GM20431 (cell line): ENCODE data around the gene SYNE3.

Experiments
- in situ Hi-C: fragments of 300-500 bp; cut with MseI, MboI; formaldehyde crosslinking; loops from one replicate; pipeline ENCODE4 v1.15.0; 2020; ENCODE audit warnings: low sequenced_read_pairs; ENCODE audit not compliant: unreplicated experiment

SYNE3 gene

DNA sequence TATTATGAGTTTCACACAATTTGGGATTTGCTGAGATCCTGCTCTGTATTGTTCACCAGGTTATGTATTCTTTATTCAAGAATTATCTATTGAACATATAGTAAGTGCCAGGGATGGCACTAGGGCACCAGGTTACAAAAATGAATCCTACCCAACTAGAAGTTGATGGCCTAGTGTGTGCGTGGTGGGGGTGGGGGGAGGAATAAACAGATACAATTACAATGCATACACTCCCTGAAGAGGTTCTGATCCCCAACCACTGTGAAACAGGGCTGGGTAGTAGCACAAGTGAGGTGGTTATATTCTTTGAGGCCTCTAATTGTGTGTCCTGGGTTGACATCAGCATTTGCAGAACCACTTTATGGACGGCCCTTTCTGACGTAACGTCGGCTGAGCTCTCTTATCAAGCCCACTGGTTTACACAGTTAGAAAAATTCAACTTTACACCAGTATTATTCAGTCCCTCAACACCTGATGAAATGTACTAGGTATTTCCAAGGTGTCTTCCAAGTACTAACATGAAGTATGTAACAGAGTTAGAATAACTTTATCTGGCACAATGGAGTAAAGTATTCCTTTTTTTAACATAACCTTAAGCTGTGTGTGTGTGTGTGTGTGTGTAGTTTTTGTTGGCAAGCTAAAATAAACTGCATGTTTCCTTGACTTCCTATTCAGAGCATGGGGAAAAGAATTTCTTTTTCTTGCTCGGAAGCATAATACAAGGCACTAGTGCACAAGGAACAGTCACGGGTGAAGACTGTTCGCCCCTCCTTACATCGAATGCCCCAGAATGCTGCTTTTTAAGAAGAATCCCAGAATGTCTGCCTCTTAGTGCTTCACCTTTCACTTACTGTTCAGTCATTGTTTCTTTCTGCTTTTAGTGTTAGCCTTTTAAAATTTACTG, 10.3 kb upstream of the SYNE3 start:
- in situ Hi-C loops, result loop anchor here (10.0 kb wide), 1 partner anchor 92 kb away; no protein-coding TSS in a partner anchor

DNA sequence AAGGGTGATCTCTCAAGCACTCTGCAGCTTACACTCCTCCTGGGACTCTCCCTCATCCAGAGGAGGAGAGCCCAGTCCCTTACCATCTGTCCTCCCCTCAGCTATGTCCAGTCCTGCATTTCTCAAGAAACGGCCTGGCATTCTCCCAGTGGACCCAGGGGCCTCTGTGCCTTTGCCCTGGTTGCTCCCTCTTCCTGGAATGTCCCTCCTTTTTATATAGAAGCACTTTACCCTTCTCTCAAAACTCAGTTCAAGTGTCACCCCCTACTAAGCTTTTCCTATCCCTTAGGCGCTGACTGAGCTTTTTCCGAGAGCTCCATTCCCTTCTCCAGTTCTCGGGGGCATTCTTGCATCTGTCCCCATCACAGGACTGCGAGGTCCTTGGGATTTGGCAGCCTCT, 9.5 kb upstream of the SYNE3 start:
- in situ Hi-C loops, result loop anchor here (10.0 kb wide), 1 partner anchor 91 kb away; no protein-coding TSS in a partner anchor

DNA sequence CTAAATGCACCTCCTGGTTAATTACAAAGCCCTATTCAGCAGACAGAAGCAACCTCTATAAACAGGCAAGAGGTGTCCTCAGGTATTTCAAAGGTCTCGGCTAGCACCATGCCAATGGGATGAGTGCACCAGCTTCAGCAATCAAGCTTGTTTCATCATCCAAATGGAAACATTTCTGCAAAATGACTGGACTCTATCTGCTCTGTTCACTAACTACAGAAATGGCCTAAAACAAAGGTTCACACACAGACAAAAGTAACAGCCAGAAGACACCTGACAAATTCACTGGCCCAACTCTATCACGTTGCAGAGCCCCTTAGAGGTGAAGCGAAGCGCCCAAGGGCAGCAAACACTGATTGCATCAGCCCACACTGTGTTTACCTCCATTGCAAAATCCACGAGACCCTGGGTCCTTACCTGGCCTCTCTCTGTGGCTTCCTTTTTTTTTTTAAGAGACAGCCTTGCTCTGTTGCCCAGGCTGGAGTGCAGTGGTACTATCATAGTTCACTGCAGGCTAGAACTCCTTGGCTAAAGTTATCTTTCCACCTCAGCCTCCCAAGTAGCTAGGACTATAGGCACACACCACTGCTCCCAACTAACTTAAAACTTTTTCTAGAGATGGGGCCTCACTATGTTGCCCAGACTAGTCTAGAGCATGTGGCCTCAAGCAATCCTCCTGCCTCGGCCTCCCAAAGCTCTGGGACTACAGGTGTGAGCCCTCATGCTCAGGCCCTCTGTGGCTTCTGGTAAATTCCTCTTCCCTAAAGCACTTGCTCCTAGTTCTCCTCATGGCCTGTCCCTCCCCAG, 8.5 kb upstream of the SYNE3 start:
- in situ Hi-C loops, result loop anchor here (10.0 kb wide), 1 partner anchor 90 kb away; no protein-coding TSS in a partner anchor

DNA sequence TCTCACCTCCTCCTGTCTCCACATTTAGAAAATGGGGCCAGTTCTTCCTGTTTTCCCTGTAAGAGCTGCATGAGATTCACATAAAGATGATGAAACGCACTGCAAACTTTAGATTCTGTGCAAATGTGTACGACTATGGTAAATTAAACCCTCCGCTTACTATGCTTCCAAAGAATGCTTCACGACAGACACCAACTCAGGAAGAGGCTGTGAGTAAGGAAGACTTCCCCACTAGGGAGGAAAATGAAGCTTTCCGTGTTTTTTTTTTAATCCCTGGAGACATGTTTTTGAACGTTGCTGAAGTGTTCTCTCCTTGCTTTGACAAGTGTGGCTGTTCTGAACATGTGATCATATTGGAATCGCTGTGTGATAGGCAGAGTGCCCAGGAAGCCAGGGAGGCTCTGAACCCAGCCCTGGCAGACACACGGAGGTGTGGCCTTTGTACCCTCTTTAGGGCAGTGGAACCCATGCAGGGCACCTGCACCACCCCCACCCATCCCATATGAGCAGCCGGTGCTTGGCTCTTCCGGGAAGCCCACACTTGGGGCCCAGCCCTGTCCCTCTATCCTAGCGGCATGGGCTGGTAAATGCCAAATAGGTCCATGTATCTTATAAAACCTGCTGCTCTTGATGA, 7.5 kb upstream of the SYNE3 start:
- in situ Hi-C loops, result loop anchor here (10.0 kb wide), 1 partner anchor 89 kb away; no protein-coding TSS in a partner anchor

DNA sequence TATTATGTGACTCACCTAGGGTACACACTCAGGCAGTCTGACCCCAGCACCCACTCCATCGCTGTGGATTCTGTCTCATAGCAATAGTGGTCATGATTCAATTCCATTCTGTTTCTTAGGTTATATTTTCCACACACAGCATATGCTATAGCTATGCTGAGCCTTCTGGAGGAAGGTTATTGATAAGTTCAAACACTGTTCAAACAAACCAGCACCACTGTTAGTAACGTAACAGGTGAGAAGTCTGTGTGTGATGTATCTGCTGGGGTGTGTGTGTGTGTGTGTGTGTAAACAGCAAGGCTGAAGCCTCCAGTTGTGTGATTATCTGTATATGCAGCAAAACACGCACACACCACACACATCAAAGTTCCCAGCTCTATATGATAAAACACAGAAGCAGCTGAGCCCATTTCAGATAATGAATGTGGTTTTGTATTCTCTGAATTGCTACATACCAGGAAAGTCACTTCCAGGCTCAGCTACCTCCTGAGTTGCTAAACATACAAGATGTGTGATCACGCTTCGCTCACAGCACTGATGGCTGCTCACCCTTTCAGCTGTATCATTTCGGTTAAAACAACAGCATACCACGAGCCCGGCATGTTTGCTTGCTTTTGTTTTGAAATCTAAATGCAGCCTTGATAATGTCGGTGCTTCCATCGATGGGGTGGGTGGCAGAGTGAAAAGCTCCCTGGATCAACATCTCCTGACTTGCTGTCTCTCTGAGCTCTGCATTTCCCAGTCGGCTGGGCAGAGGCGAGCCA, 6.8 kb upstream of the SYNE3 start:
- in situ Hi-C loops, result loop anchor here (10.0 kb wide), 1 partner anchor 88 kb away; no protein-coding TSS in a partner anchor

DNA sequence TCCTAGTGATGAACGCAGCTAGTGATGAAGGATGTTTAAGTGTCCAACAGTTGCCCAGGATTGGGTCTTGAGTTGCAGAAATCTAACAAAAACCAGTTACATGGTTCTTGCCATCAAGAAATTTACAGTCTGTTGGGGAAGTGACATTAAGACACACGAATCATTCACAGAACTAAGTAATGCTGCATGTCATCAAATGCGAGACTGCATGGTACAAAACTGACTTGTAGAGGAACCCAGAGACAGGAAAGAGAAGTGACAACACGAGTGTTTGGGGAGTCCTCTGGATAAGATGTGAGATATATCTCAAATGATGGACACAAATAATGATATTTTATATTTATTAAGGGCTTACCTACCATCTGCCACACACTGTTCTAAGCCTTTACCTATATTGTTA, 6.1 kb upstream of the SYNE3 start:
- in situ Hi-C loops, result loop anchor here (10.0 kb wide), 1 partner anchor 88 kb away; no protein-coding TSS in a partner anchor

DNA sequence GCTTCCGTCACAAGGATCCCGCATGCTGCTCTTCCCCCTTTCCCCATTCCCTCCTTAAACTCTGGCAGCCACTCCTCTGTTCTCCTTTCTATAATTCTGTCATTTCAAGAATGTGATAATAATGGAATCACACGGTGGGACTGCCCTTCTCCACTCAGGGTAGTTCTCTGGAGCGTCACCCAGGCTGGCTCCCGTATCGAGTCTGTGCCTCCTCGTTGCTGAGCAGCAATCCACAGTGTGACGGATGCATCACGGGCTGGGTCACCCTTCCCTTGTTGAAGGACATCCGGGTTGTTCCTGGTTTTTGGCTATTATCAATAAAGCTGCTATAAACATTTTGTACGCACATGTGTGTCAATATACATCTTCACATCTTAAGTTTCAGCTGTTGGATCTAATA, 5.7 kb upstream of the SYNE3 start:
- in situ Hi-C loops, result loop anchor here (10.0 kb wide), 1 partner anchor 87 kb away; no protein-coding TSS in a partner anchor

DNA sequence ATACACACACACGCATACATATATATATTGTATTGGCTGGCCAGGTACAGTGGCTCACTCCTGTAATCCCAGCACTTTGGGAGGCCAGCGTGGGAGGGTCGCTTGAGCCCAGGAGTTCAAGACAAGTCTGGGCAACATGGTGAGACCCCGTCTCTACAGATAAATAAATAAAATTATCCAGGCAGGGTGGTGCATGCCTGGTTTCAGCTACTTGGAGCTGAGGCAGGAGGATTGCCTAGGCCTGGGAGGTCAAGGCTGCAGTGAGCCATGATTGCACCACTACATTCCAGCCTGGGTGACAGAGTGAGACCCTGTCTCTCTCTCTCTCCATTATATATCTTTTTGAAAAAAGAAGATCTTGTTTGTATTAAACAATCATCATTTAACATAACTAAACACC, 4.6 kb upstream of the SYNE3 start:
- in situ Hi-C loops, result loop anchor here (10.0 kb wide), 1 partner anchor 86 kb away; no protein-coding TSS in a partner anchor

DNA sequence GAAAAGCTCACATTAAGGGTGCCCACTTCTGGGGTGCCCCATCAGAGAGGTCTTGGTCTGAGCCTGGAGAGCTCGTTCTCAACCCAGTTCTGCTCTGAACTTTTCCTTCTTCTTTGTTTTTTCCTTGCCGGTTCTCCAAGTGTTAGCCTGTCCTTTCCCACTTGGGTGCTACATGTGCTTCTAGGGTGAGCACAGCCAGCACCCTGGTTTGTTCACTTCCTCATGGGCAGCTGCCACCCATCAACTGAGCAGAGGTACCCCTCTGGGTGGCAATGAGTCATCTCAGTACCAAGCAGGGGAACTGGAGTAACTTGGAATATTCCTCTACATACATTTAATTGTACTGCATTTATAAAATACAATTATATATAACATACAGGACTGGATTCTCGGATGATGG, 3.9 kb upstream of the SYNE3 start:
- in situ Hi-C loops, result loop anchor here (10.0 kb wide), 1 partner anchor 86 kb away; no protein-coding TSS in a partner anchor

DNA sequence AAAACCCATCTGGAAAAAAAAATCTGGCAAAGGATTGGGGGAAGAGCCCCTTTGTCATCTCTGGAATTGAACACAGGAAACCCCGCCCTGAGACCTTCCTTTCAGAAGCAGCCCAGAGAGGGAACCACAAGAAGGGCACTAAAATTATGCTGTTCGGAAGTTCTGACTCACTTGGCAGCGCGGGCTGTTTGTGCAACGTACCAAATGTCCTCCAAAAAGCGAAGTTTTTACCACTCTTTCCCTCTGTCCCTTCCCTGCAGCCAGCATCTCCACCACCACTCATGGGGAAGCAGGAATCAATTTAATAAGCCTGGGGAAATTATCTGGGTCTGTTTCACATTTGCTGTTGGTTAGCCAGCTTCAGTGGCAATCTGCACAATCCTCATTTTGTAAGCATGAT, 3.2 kb upstream of the SYNE3 start:
- in situ Hi-C loops, result loop anchor here (10.0 kb wide), 1 partner anchor 85 kb away; no protein-coding TSS in a partner anchor

DNA sequence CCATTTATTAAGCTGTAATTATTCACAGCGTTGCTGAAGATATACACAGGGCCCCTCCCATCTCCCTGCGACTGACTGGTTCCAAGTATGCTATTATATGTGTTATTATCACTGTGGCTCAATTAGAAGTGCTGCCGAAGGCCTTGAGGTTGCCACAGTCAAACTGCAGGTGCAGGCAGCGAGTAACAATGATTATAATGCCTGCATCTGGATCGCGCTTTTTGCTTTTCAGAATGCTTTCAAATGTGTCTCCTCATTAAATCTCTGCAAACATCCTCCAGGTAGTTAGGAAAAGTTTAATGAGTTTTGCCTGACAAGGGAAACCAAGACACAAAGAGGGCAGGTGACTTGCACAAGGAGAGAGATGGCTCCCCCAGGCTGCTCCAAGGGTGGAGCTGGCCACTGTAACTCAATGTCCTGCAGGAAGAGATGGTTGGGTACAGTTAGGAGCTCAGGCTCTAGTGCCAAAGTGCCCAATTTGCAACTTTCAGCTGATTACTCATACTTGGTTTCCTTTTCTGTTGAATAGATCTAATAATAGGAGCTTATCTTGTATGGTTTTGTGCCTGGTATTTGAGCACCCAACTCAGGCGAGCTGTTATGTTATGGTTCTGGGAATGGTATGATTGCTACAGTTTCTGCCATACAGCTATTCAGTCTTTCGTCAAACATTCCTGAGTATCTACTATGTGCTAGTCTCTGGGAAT, 1.7 kb upstream of the SYNE3 start:
- in situ Hi-C loops, result no loop called here

DNA sequence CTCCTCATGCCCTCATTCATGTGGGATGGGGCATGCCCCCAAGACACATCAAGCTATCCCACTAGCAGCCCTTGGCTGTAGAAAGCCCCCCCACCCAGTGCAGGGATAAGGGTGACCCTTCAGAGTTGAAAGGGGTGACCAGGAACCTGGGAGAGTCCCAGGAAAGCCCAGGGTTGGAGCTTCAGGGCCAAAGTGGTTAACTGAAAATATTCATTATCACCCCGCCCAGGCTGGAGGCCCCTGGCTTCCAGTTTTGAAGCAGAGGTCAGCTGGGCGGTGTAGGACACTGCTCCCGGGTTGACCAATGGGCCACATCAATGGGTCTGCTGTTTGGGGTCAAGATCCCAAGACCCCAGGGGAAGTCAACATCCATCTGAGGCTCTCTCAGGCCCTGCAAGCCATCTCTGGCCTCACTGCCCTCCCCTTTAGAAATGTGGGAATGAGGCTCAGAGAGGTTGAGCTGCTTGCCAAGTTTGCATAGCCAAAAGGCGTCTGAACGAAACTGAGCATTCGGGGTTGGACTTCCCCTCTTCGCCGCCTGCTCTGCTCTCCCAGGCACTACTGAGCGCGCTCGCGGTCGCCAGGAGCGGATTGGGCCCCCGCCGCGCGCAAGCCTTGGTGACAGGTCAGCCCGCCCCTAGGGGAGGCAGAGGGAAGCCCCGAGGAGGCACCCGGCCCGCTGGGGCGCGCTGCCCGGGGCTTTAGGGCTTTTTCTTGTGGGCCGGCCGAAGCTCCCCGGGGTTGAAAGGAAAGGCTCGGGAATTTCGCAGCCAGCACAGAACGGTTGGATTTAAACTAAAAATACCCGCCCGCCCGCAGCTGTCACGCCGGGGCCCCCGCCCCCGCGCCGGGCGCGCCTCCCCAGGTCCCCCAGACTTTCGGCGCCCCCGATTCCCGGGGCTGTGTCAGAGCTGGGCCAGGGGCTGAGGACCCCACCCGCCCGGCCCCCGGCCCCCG, 576 bp downstream of the SYNE3 start:
- in situ Hi-C loops, result no loop called here

DNA sequence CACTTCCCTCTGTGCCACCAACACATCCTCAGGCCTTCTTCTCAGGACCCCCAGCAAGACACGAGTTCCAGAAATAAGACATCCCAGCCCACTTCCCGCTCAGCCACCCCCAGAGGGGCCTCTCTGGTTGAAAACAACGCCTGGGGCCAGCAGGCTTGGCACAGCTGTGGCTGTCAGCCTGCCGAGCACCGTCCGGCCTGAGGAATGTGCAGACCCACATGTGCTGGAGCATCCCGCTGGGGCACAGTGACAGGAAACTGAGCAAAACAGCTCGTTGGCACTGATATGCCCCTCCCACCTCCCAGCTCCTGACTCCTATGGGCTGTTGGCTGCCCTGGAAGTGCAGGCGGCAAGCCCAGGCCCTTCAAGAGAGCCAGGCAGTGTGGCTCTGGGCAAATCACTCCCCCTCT, 1.4 kb downstream of the SYNE3 start:
- in situ Hi-C loops, result no loop called here

DNA sequence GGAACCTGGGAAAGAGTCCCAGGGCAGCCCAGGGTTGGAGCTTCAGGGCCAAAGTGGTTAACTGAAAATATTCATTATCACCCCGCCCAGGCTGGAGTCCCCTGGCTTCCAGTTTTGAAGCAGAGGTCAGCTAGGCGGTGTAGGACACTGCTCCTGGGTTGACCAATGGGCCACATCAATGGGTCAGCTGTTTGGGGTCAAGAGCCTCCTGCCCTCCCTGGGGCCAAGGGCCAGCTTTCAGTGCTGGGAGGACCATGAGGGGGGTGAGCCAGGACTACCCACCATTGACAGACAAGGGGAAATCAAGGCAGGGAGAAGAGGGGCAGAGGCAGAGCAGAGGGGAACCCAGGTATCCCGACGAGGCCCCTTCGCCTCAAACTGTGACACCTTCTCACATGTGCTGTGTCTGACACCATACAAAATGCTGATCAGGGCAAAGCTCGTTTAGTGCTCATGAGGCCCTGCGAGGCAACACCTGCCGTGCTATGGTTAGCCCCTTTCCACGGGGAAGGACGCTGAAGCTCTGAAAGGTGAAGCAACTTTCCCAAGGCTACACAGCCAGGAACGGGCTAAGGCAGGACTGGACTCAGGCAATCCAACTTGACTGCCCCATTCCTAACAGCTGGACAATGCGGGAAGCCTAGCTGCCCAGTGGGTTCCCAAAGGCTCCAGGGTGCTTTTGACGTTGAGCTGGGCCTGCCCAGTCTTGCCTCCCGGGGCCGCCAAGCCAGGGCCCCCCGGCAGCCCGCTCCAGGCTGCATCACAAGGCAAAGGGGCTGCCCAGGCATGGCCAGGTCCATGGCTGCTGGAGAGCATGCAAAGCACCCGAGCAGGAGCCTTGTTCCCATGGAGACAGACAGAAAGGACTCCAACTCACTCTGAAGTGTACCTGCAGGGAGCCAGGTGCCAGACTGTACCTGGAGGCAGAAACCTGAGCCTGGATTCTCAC, 2.0 kb downstream of the SYNE3 start:
- in situ Hi-C loops, result no loop called here

DNA sequence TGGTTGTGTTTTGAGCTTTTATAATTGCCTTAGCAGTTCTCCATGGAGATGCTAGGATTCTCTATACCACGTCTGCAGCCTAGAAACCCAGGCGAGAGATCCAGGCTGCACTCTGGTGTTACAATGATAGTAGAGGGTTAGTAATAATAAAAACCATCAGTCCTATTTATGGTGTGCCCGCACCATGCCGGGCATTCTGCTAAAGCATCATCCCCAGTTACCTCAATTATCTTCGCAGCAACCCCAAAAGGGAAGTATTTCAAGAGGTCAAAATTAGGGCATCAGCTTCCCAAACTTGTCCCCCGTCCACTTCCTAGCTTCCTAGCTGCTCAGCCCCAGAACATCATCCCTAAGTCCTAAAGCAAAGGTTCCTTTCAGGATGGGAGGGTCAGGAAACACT, 3.2 kb downstream of the SYNE3 start:
- in situ Hi-C loops, result no loop called here

DNA sequence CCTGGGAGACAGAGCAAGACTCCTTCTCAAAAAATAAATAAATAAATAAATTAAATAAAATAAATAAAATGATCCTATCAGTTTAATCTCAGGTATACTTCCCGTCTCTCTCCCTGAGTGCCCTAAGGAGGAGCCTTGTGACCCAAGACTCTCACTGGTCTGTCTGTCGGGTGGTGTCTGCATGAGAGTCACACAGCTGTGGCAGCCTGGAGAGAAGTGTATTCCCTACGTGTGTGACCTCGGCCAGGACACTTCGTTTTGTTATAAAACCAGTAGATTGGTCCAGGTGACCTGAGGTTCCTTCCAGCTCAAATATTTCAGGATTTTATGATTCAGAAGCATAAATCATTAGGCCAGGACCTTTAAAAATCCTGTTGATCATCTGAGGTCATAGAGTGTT, 4.8 kb downstream of the SYNE3 start:
- in situ Hi-C loops, result no loop called here

DNA sequence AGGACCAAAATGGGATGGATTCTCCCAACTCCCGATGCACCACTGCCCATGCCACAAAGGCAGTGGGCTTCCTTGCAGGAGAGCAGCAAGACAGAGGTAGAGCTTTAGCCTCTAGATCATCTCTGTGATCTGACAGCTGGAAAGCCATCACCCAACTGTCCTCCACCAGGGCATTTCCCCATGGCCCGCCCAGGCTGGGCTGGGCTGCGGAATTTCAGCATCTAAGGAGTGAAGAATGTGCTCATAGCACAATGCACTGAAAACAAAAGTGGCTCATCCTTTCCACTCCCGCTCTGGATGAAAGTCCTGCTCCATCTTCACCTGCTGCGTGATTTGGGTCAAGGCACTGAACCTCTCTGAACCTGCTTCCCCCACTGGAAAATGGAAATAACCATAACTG, 5.6 kb downstream of the SYNE3 start:
- in situ Hi-C loops, result no loop called here
